ENCODE measurements around the gene PLEKHG7. TPM values are rescaled to one million over a fixed set of nuclear protein-coding genes. Genes with fewer than 3 reads are reported as not detected.
A peak's percentile ranks its signal among the peaks of the same experiment; 100 is the strongest.

The PLEKHG7 gene
- total and polyA plus RNA-seq, 2 donors from 2014 or later: 0.45 to 1.5 TPM

GRCh38 chr12:92735131-92735721, 32.4 kb downstream of the PLEKHG7 start:
- DNase-seq: peak in 2 of 5 donors; percentile 17 to 47
- FAIRE-seq: no peak

GRCh38 chr12:92736605-92737004, 33.8 kb downstream of the PLEKHG7 start:
- H3K4me3 ChIP-seq (ENCODE audit: low read length in 3 of 3): no peak overlapping the region
- DNase-seq: no peak
- intact Hi-C loops (cut with DNase I): no loop called here
- TF ChIP-seq, protein P1, sequence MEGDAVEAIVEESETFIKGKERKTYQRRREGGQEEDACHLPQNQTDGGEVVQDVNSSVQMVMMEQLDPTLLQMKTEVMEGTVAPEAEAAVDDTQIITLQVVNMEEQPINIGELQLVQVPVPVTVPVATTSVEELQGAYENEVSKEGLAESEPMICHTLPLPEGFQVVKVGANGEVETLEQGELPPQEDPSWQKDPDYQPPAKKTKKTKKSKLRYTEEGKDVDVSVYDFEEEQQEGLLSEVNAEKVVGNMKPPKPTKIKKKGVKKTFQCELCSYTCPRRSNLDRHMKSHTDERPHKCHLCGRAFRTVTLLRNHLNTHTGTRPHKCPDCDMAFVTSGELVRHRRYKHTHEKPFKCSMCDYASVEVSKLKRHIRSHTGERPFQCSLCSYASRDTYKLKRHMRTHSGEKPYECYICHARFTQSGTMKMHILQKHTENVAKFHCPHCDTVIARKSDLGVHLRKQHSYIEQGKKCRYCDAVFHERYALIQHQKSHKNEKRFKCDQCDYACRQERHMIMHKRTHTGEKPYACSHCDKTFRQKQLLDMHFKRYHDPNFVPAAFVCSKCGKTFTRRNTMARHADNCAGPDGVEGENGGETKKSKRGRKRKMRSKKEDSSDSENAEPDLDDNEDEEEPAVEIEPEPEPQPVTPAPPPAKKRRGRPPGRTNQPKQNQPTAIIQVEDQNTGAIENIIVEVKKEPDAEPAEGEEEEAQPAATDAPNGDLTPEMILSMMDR (IDR thresholded peaks at IDR 0.05; ENCODE audit: borderline replicate concordance, extremely low read depth, insufficient read depth): no peak
- no peaks in the 10 kb centered on the region for H3K4me1 ChIP-seq (ENCODE audit: control insufficient read depth in 2 of 3, insufficient read depth in 2 of 3, low read depth in 1 of 3, low read length in 3 of 3)
- no peak overlapping the region for H3K9ac ChIP-seq (ENCODE audit: low read length in 3 of 3)
- no peaks in the 10 kb centered on the region for H3K36me3 ChIP-seq (ENCODE audit: control insufficient read depth in 2 of 3, insufficient read depth in 3 of 3, low read length in 3 of 3)
- no peak overlapping the region for H3K27ac ChIP-seq (ENCODE audit: low read depth in 2 of 2, low read length in 2 of 2)
- H3K27me3 ChIP-seq (ENCODE audit: control insufficient read depth, insufficient read depth, low read length): no peaks in the 10 kb centered on the region
- H3K9me3 ChIP-seq (ENCODE audit: control insufficient read depth in 2 of 3, insufficient read depth in 1 of 3, low read length in 3 of 3): no peaks in the 10 kb centered on the region
- FAIRE-seq: no peak

More at GRCh38 chr12:92735131-92735721, 32.4 kb downstream of the PLEKHG7 start:
- Histone ChIP-seq H3K36me3 (ENCODE audit: control insufficient read depth in 2 of 3, insufficient read depth in 3 of 3, low read length in 3 of 3) (no peaks in the 10 kb centered on the region), H3K9me3 (ENCODE audit: control insufficient read depth in 2 of 3, insufficient read depth in 1 of 3, low read length in 3 of 3) (no peaks in the 10 kb centered on the region), H3K4me3 (ENCODE audit: low read length in 3 of 3) (no peak overlapping the region), H3K9ac (ENCODE audit: low read length in 3 of 3) (no peak overlapping the region), H3K27ac (ENCODE audit: low read depth in 2 of 2, low read length in 2 of 2) (no peak overlapping the region), H3K27me3 (ENCODE audit: control insufficient read depth, insufficient read depth, low read length) (no peaks in the 10 kb centered on the region), H3K4me1 (ENCODE audit: control insufficient read depth in 2 of 3, insufficient read depth in 2 of 3, low read depth in 1 of 3, low read length in 3 of 3) (no peaks in the 10 kb centered on the region)
- intact Hi-C loops (cut with DNase I): no loop called here
- TF ChIP-seq, protein P1 (IDR thresholded peaks at IDR 0.05; ENCODE audit: borderline replicate concordance, extremely low read depth, insufficient read depth): no peak

GRCh38 chr12:92737855-92738850, 35.4 kb downstream of the PLEKHG7 start:
- FAIRE-seq (no peak), DNase-seq (no peak)
- TF ChIP-seq, protein P1 (IDR thresholded peaks at IDR 0.05; ENCODE audit: borderline replicate concordance, extremely low read depth, insufficient read depth): no peak
- H3K27me3 ChIP-seq (ENCODE audit: control insufficient read depth, insufficient read depth, low read length): no peaks in the 10 kb centered on the region
- H3K9ac ChIP-seq (ENCODE audit: low read length in 3 of 3): no peak overlapping the region
- no peak overlapping the region for H3K4me3 ChIP-seq (ENCODE audit: low read length in 3 of 3)
- no peaks in the 10 kb centered on the region for H3K9me3 ChIP-seq (ENCODE audit: control insufficient read depth in 2 of 3, insufficient read depth in 1 of 3, low read length in 3 of 3)
- no peaks in the 10 kb centered on the region for H3K4me1 ChIP-seq (ENCODE audit: control insufficient read depth in 2 of 3, insufficient read depth in 2 of 3, low read depth in 1 of 3, low read length in 3 of 3)
- intact Hi-C loops (cut with DNase I): no loop called here
- no peak overlapping the region for H3K27ac ChIP-seq (ENCODE audit: low read depth in 2 of 2, low read length in 2 of 2)
- H3K36me3 ChIP-seq (ENCODE audit: control insufficient read depth in 2 of 3, insufficient read depth in 3 of 3, low read length in 3 of 3): no peaks in the 10 kb centered on the region
